IPS DF 4.7 (cell line): ENCODE data around the gene TMEM187.

ENCODE experiments used
- DNase-seq: peaks from one replicate; pipeline ENCODE4 v3.0.0-alpha.2; 2013; ENCODE audit warnings: low spot score; ENCODE audit errors: extremely low read depth

TMEM187 gene

GRCh38 chrX:153999359-154000037 is 26.9 kb downstream of the TMEM187 start:
- DNase-seq: no peak

- DNase-seq: no peak
These were observed 27.5 kb downstream of the TMEM187 start for GRCh38 chrX:154000051-154000450.

GRCh38 chrX:154002215-154002719 is 29.7 kb downstream of the TMEM187 start:
- no peak for DNase-seq

- no peak for DNase-seq
These were observed 31.8 kb downstream of the TMEM187 start for GRCh38 chrX:154004315-154004714.

- no peak for DNase-seq
These were observed 34.4 kb downstream of the TMEM187 start for GRCh38 chrX:154006947-154007346.

- DNase-seq: no peak
These were observed 36.0 kb downstream of the TMEM187 start for GRCh38 chrX:154008521-154008920.

GRCh38 chrX:154010330-154011087 is 38.0 kb downstream of the TMEM187 start:
- DNase-seq: no peak

GRCh38 chrX:154011376-154012335 is 39.1 kb downstream of the TMEM187 start:
- no peak for DNase-seq

- DNase-seq: no peak
These were observed 39.9 kb downstream of the TMEM187 start for GRCh38 chrX:154012336-154012991.

- no peak for DNase-seq
These were observed 40.5 kb downstream of the TMEM187 start for GRCh38 chrX:154013001-154013421.

- DNase-seq: no peak
These were observed 41.2 kb downstream of the TMEM187 start for GRCh38 chrX:154013614-154014360.

GRCh38 chrX:154014429-154015380 is 42.2 kb downstream of the TMEM187 start:
- DNase-seq: no peak

- DNase-seq: no peak
These were observed 43.2 kb downstream of the TMEM187 start for GRCh38 chrX:154015581-154016264.

GRCh38 chrX:154016366-154017076 is 44.0 kb downstream of the TMEM187 start:
- no peak for DNase-seq

GRCh38 chrX:154017766-154018517 is 45.4 kb downstream of the TMEM187 start:
- no peak for DNase-seq

- no peak for DNase-seq
These were observed 46.0 kb downstream of the TMEM187 start for GRCh38 chrX:154018518-154019060.

GRCh38 chrX:154019061-154019621 is 46.6 kb downstream of the TMEM187 start:
- DNase-seq: no peak
